A549 (cell line): ENCODE results near the gene SRF. TPM values are rescaled to one million over a fixed set of nuclear protein-coding genes. Genes with fewer than 3 reads are reported as not detected.

Experiments
- ATAC-seq, 2 experiments: fragments of 200-7000 bp in 1 of 2; fragments of >200 bp in 1 of 2; cut with Nextera tagmentation in 1 of 2; cut with Tn5 transposase in 1 of 2; 3 replicates each; pipeline versions ENCODE4 v1.8.0 to v1.9.1; 2018 to 2020; ENCODE audit warnings: mild to moderate bottlenecking in 1 of 2, moderate library complexity in 1 of 2
- CTCF ChIA-PET: fragments of 300-600 bp; sonication (Branson Sonifier 250); formaldehyde crosslinking; extraction: SDS; loops from one replicate; lab custom pipeline; 2021; ENCODE audit warnings: antibody characterized with exemption, inconsistent platforms; lab: Yijun Ruan, JAX
- POLR2A ChIA-PET: fragments of 350-600 bp; formaldehyde crosslinking; extraction: SDS; loops from one replicate; lab custom pipeline; 2021; ENCODE audit warnings: antibody characterized with exemption, inconsistent platforms; lab: Yijun Ruan, JAX
- DNase-seq, 2 experiments: peaks; one replicate each; pipeline versions ENCODE4 v3.0.0 to v3.0.0-alpha.2; 2011 to 2016; ENCODE audit warnings: low read depth in 1 of 2, low spot score in 1 of 2
- FAIRE-seq: peaks from 2 replicates; lab custom pipeline; 2011; peaks lifted over from hg19 to GRCh38; lab: Jason Lieb, UNC
- H3K27ac ChIP-seq, 2 experiments: fragments of >200 bp; sonication (Bioruptor Twin); formaldehyde crosslinking; 3 replicates each; pipeline ENCODE4 v1.5.1; 2016 to 2017
- H3K4me1 ChIP-seq: fragments of >200 bp; sonication (Bioruptor Twin); formaldehyde crosslinking; 3 replicates; pipeline ENCODE4 v1.6.1; 2016
- H3K4me2 ChIP-seq: fragments of >200 bp; sonication (Bioruptor Twin); formaldehyde crosslinking; 3 replicates; pipeline ENCODE4 v1.6.1; 2016
- H3K4me3 ChIP-seq: fragments of >200 bp; sonication (Bioruptor Twin); formaldehyde crosslinking; 3 replicates; pipeline ENCODE4 v1.5.1; 2016
- H3K9me3 ChIP-seq: fragments of >200 bp; sonication (Bioruptor Twin); formaldehyde crosslinking; 3 replicates; pipeline ENCODE4 v1.6.1; 2016
- ATOH8 ChIP-seq: fragments of 250-450 bp; sonication (Bioruptor Pico); IDR thresholded peaks from 2 replicates; pipeline ENCODE4 v1.5.0; 2020; ENCODE audit warnings: low read depth, mild to moderate bottlenecking, moderate library complexity
- BCL3 ChIP-seq: fragments of >200 bp; sonication (Bioruptor Twin); formaldehyde crosslinking; IDR thresholded peaks from 3 replicates; pipeline ENCODE4 v1.6.1; 2016
- CBX2 ChIP-seq: fragments of 200-600 bp; sonication (generic); IDR thresholded peaks from 2 replicates; pipeline ENCODE4 v1.6.1; 2016; ENCODE audit warnings: low read depth, mild to moderate bottlenecking, borderline replicate concordance
- CHD4 ChIP-seq: fragments of 200-600 bp; sonication (generic); IDR thresholded peaks from 2 replicates; pipeline ENCODE4 v1.6.1; 2016; ENCODE audit warnings: antibody characterized with exemption, mild to moderate bottlenecking, borderline replicate concordance
- E2F6 ChIP-seq: IDR thresholded peaks from 2 replicates; pipeline ENCODE4 v1.6.1; 2012; ENCODE audit warnings: low read depth, borderline replicate concordance
- EHF ChIP-seq: fragments of 250-450 bp; sonication (Bioruptor Pico); IDR thresholded peaks from 2 replicates; pipeline ENCODE4 v1.5.0; 2020; ENCODE audit warnings: mild to moderate bottlenecking
- EHMT2 ChIP-seq: fragments of 200-600 bp; sonication (generic); IDR thresholded peaks from 2 replicates; pipeline ENCODE4 v1.6.1; 2016; ENCODE audit warnings: antibody characterized with exemption, low read depth, mild to moderate bottlenecking, moderate library complexity
- FOSB ChIP-seq: fragments of 250-450 bp; sonication (Bioruptor Pico); IDR thresholded peaks from 2 replicates; pipeline ENCODE4 v1.5.0; 2020; ENCODE audit warnings: mild to moderate bottlenecking, moderate library complexity
- FOXS1 ChIP-seq: fragments of 250-450 bp; sonication (Bioruptor Pico); IDR thresholded peaks from 2 replicates; pipeline ENCODE4 v1.5.0; 2020; ENCODE audit warnings: mild to moderate bottlenecking, moderate library complexity
- HOXA7 ChIP-seq: fragments of 250-450 bp; sonication (Bioruptor Pico); IDR thresholded peaks from 2 replicates; pipeline ENCODE4 v1.5.0; 2020; ENCODE audit warnings: mild to moderate bottlenecking, moderate library complexity
- MAFK ChIP-seq: fragments of 450-650 bp; IDR thresholded peaks from 2 replicates; pipeline ENCODE4 v1.6.1; 2014; ENCODE audit not compliant: partially characterized antibody
- POLR2A ChIP-seq: IDR thresholded peaks from 2 replicates; pipeline ENCODE4 v1.6.1; 2012; ENCODE audit warnings: mild to moderate bottlenecking, low read length
- POLR2AphosphoS2 ChIP-seq: conservative IDR thresholded peaks from 2 replicates; pipeline ENCODE4 v1.6.1; 2012; ENCODE audit warnings: low read length, improper control_type of control experiment, inconsistent platforms
- REST ChIP-seq: fragments of 200-600 bp; sonication (generic); IDR thresholded peaks from 2 replicates; pipeline ENCODE4 v1.6.1; 2016; ENCODE audit warnings: antibody characterized with exemption, mild to moderate bottlenecking, moderate library complexity
- RFX5 ChIP-seq: fragments of 450-650 bp; IDR thresholded peaks from 2 replicates; pipeline ENCODE4 v1.7.1; 2014; ENCODE audit warnings: antibody characterized with exemption, mild to moderate bottlenecking, moderate library complexity
- RNF2 ChIP-seq: fragments of 200-600 bp; sonication (generic); IDR thresholded peaks from 2 replicates; pipeline ENCODE4 v1.6.1; 2016; ENCODE audit warnings: low read depth, mild to moderate bottlenecking, antibody characterized with exemption, moderate library complexity, borderline replicate concordance
- TFCP2L1 ChIP-seq: fragments of 250-450 bp; sonication (Bioruptor Pico); IDR thresholded peaks from 2 replicates; pipeline ENCODE4 v1.5.0; 2021; ENCODE audit warnings: mild to moderate bottlenecking
- USF2 ChIP-seq: fragments of 450-650 bp; IDR thresholded peaks from 2 replicates; pipeline ENCODE4 v1.6.1; 2014; ENCODE audit warnings: antibody characterized with exemption
- ZFP36 ChIP-seq: fragments of 450-650 bp; IDR thresholded peaks from 2 replicates; pipeline ENCODE4 v1.6.1; 2014; ENCODE audit warnings: borderline replicate concordance; ENCODE audit not compliant: partially characterized antibody
- ZNF302 ChIP-seq: fragments of 250-450 bp; sonication (Bioruptor Pico); IDR thresholded peaks from 2 replicates; pipeline ENCODE4 v1.9.0; 2021; ENCODE audit warnings: inconsistent platforms, mild to moderate bottlenecking, moderate library complexity
- ZSCAN20 ChIP-seq: fragments of 250-450 bp; sonication (Bioruptor Pico); IDR thresholded peaks from 2 replicates; pipeline ENCODE4 v1.8.0; 2022; ENCODE audit warnings: mild to moderate bottlenecking, moderate library complexity
- WGBS: methylation state at CpG from one replicate; pipeline ENCODE4 v1.1.6; 2017; ENCODE audit errors: missing lambda C conversion rate; 5-methylcytosine and 5-hydroxymethylcytosine counted together
- polyA plus RNA-seq, 4 experiments: library from polyadenylated mRNA; depleted of rRNA in 3 of 4; stranded (reverse); fragments of >200 nt; fragmentation: RNase III in 1 of 4; extraction: RNeasy Plus Mini Kit Qiagen cat#74134 plus additional on column Dnase treatment in 1 of 4; gene quantifications; 2 replicates in 3 of 4; 3 replicates in 1 of 4; pipeline ENCODE4 v1.2.3, GENCODE V29; 2011 to 2017

SRF gene
- polyA plus RNA-seq, 2 of the 4 experiments (the other 2 are of a cell fraction): 14.0 to 16.7 TPM

- Histone ChIP-seq H3K27ac (no peak overlapping the region), H3K9me3 (no peaks in the 10 kb centered on the region), H3K4me3 (no peak overlapping the region), H3K4me2 (no peak overlapping the region), H3K4me1 (peaks cover 5% of the 10 kb centered on the region; the same call in 1 of the 3 replicates)
- ChIA-PET CTCF (interaction anchor here (0.6 to 2.6 kb wide), 3 partner anchors 19 to 315 kb away, joined by 3 to 10 read pairs (median 3); partner anchors contain the start of gene DNPH1), POLR2A (no interaction called here)
- no peak for FAIRE-seq
- no peak for ATAC-seq
- TF ChIP-seq TFCP2L1 (CRISPR knock-in tag) (no peak), POLR2A (no peak), FOXS1 (CRISPR knock-in tag) (no peak), E2F6 (no peak), ZNF302 (CRISPR knock-in tag) (no peak), REST (no peak), RFX5 (no peak), CBX2 (no peak)
- DNase-seq: no peak
- WGBS: 98% methylated on average over 4 of the region's 4 CpGs
Observed at GRCh38 chr6:43186706-43187105, 15.6 kb downstream of the SRF start.

- H3K4me1 ChIP-seq: peaks cover 5% of the 10 kb centered on the region; the same call in 1 of the 3 replicates
- H3K9me3 ChIP-seq: no peaks in the 10 kb centered on the region
- ChIA-PET CTCF (interaction anchor here (1.1 to 2.6 kb wide), 2 partner anchors 20 to 42 kb away, joined by 3 to 10 read pairs; partner anchors contain the start of gene DNPH1), POLR2A (no interaction called here)
- DNase-seq: no peak
- ATAC-seq: no peak
- 88% methylated on average over 6 of the region's 7 CpGs for WGBS
- H3K4me3 ChIP-seq: no peak overlapping the region
- FAIRE-seq: no peak
- H3K27ac ChIP-seq: no peak overlapping the region
- no peak overlapping the region for H3K4me2 ChIP-seq
- no peak for TF ChIP-seq HOXA7
Observed at GRCh38 chr6:43187821-43188220, 16.8 kb downstream of the SRF start.

- ATAC-seq: no peak; a peak in 1 of 6 replicates
- TF ChIP-seq BCL3 (no peak), EHF (CRISPR knock-in tag) (no peak)
- Histone ChIP-seq H3K4me3 (no peak overlapping the region), H3K27ac (no peak overlapping the region), H3K4me1 (no peaks in the 10 kb centered on the region; the same call in 2 of the 3 replicates), H3K9me3 (no peaks in the 10 kb centered on the region), H3K4me2 (no peak overlapping the region)
- no peak for DNase-seq
- FAIRE-seq: no peak
- WGBS: 96% methylated on average over 8 of the region's 10 CpGs
- ChIA-PET CTCF (interaction anchor here (2.6 kb wide), 1 partner anchor 41 kb away, joined by 10 read pairs; the partner anchor contains the start of gene DNPH1), POLR2A (no interaction called here)
Observed at GRCh38 chr6:43188426-43188825, 17.4 kb downstream of the SRF start.

- 93% methylated on average over 6 of the region's 6 CpGs for WGBS
- Histone ChIP-seq H3K9me3 (no peaks in the 10 kb centered on the region), H3K4me2 (no peak overlapping the region), H3K27ac (no peak overlapping the region), H3K4me3 (no peak overlapping the region), H3K4me1 (no peaks in the 10 kb centered on the region)
- no peak for ATAC-seq
- ChIA-PET CTCF (no interaction called here), POLR2A (no interaction called here)
- no peak for DNase-seq
- FAIRE-seq: no peak
- TF ChIP-seq E2F6: no peak
- TF ChIP-seq TFCP2L1 (CRISPR knock-in tag): no peak
- TF ChIP-seq ZSCAN20 (CRISPR knock-in tag): no peak
- no peak for TF ChIP-seq RNF2
- TF ChIP-seq MAFK: no peak
- no peak for TF ChIP-seq ZFP36
- no peak for TF ChIP-seq EHMT2
- TF ChIP-seq CHD4: no peak
- TF ChIP-seq USF2: no peak
- TF ChIP-seq POLR2AphosphoS2: no peak
- no peak for TF ChIP-seq ATOH8
- no peak for TF ChIP-seq FOSB (CRISPR knock-in tag)
Observed at GRCh38 chr6:43189776-43190304, 18.8 kb downstream of the SRF start.
